OCI-LY3 (cell line): ENCODE results near the gene SP1.
"Not testable (repeated sequence)": the region's sequence is repeated elsewhere in the genome, so short reads cannot be mapped to it uniquely, and the experiment has no call there.

Experiments
- H2AFZ ChIP-seq: fragments of 200-600, 300-600 bp; shearing (Covaris generic); 2 replicates; pipeline ENCODE4 v1.6.0; 2014; ENCODE audit warnings: antibody characterized with exemption, low read depth, low read length
- H3K27ac ChIP-seq: fragments of 200-600, 300-600 bp; sonication (generic); 2 replicates; pipeline ENCODE4 v1.5.1; 2014; ENCODE audit warnings: mild to moderate bottlenecking, low read length, moderate library complexity, mixed read lengths
- H3K27me3 ChIP-seq: fragments of 200-600, 300-600 bp; sonication (generic); 2 replicates; pipeline ENCODE4 v1.6.1; 2014; ENCODE audit warnings: low read depth, low read length, mixed read lengths
- H3K36me3 ChIP-seq: fragments of 200-600, 300-600 bp; sonication (generic); replicated peaks from 2 replicates; pipeline ENCODE3; 2014; ENCODE audit warnings: low read depth, low read length, mixed read lengths
- H3K4me1 ChIP-seq: fragments of 300-600, 200-600 bp; sonication (generic); 2 replicates; pipeline ENCODE4 v1.6.1; 2014; ENCODE audit warnings: low read length, mixed read lengths
- H3K4me2 ChIP-seq: fragments of 200-600, 300-600 bp; sonication (generic); 2 replicates; pipeline ENCODE4 v1.6.1; 2014; ENCODE audit warnings: low read length, mixed read lengths
- H3K4me3 ChIP-seq: fragments of 300-600, 200-600 bp; sonication (generic); 2 replicates; pipeline ENCODE4 v1.5.1; 2014; ENCODE audit warnings: antibody characterized with exemption, mild to moderate bottlenecking, low read length, moderate library complexity
- H3K79me2 ChIP-seq: fragments of 300-600, 200-600 bp; shearing (Covaris generic); 2 replicates; pipeline ENCODE4 v1.6.1; 2014; ENCODE audit warnings: mild to moderate bottlenecking, low read length, mixed read lengths
- H3K9ac ChIP-seq: fragments of 300-600, 200-600 bp; shearing (Covaris generic); 2 replicates; pipeline ENCODE4 v1.6.0; 2014; ENCODE audit warnings: mild to moderate bottlenecking, low read length, moderate library complexity
- H3K9me3 ChIP-seq: fragments of 200-600, 300-600 bp; shearing (Covaris generic); 2 replicates; pipeline ENCODE4 v1.6.1; 2014; ENCODE audit warnings: low read length, mixed read lengths; ENCODE audit not compliant: insufficient read depth
- H4K20me1 ChIP-seq: fragments of 200-600, 300-600 bp; sonication (generic); 2 replicates; pipeline ENCODE4 v1.6.1; 2016; ENCODE audit warnings: low read length, mixed read lengths; ENCODE audit not compliant: insufficient read depth
- CTCF ChIP-seq: fragments of 200-600, 300-600 bp; sonication (generic); IDR thresholded peaks from 2 replicates; pipeline ENCODE4 v1.5.1; 2014; ENCODE audit warnings: antibody characterized with exemption, low read length, low read depth
- EZH2phosphoT487 ChIP-seq: fragments of 200-600 bp; shearing (Covaris generic); IDR thresholded peaks from 2 replicates; pipeline ENCODE4 v1.6.1; 2018; ENCODE audit warnings: antibody characterized with exemption, mixed run types, low read depth

Gene SP1

GRCh38 chr12:53383258-53383657 lies 3.3 kb downstream of the SP1 start:
- Histone ChIP-seq H3K4me2 (no peak overlapping the region), H2AFZ (no peak overlapping the region), H3K27me3 (no peaks in the 10 kb centered on the region), H3K27ac (no peak overlapping the region), H3K9me3 (no peaks in the 10 kb centered on the region), H4K20me1 (peaks cover 19% of the 10 kb centered on the region), H3K36me3 (peaks cover 39% of the 10 kb centered on the region), H3K79me2 (peaks cover 67% of the 10 kb centered on the region), H3K4me3 (no peak overlapping the region), H3K4me1 (peaks cover 19% of the 10 kb centered on the region), H3K9ac (no peak overlapping the region)
- TF ChIP-seq CTCF (no peak), EZH2phosphoT487 (no peak)

- H3K27me3 ChIP-seq, H3K4me2 ChIP-seq, H3K4me3 ChIP-seq, H3K9me3 ChIP-seq, H3K27ac ChIP-seq, H3K9ac ChIP-seq, H2AFZ ChIP-seq: not testable (repeated sequence)
- Histone ChIP-seq H4K20me1 (peaks cover 23% of the 10 kb centered on the region), H3K79me2 (peaks cover 91% of the 10 kb centered on the region), H3K4me1 (peaks cover 19% of the 10 kb centered on the region), H3K36me3 (peaks cover 44% of the 10 kb centered on the region)
Measured at GRCh38 chr12:53386381-53386780, 6.4 kb downstream of the SP1 start.

GRCh38 chr12:53388932-53389331 lies 9.0 kb downstream of the SP1 start:
- H3K4me2 ChIP-seq = no peak overlapping the region
- no peak overlapping the region for H3K27ac ChIP-seq
- H3K4me1 ChIP-seq = peaks cover 11% of the 10 kb centered on the region
- no peak overlapping the region for H3K4me3 ChIP-seq
- peaks cover 24% of the 10 kb centered on the region for H3K36me3 ChIP-seq
- H3K79me2 ChIP-seq = peaks cover 88% of the 10 kb centered on the region
- H2AFZ ChIP-seq = no peak overlapping the region
- H4K20me1 ChIP-seq = peaks cover 21% of the 10 kb centered on the region
- H3K9me3 ChIP-seq = no peaks in the 10 kb centered on the region
- H3K27me3 ChIP-seq = no peaks in the 10 kb centered on the region
- TF ChIP-seq EZH2phosphoT487 = no peak
- TF ChIP-seq CTCF = no peak
- no peak overlapping the region for H3K9ac ChIP-seq

- H3K4me2 ChIP-seq = peak overlapping the region; percentile 20; the same call in 1 of the 2 replicates
Measured at GRCh38 chr12:53389702-53390101, 9.7 kb downstream of the SP1 start.

More at GRCh38 chr12:53389702-53390101, 9.7 kb downstream of the SP1 start:
- TF ChIP-seq CTCF = no peak
- TF ChIP-seq EZH2phosphoT487 = no peak
- Histone ChIP-seq H3K79me2 (peaks cover 87% of the 10 kb centered on the region), H3K36me3 (peaks cover 21% of the 10 kb centered on the region), H3K9ac (no peak overlapping the region), H3K4me3 (no peak overlapping the region), H4K20me1 (peaks cover 21% of the 10 kb centered on the region), H3K4me1 (peaks cover 11% of the 10 kb centered on the region), H3K27me3 (no peaks in the 10 kb centered on the region), H3K27ac (no peak overlapping the region), H2AFZ (no peak overlapping the region), H3K9me3 (no peaks in the 10 kb centered on the region)
